Astrocyte (in vitro differentiated cells and primary cell): ENCODE measurements around the gene NAV2.

Experiments
- CTCF ChIP-seq: IDR thresholded peaks from 2 replicates; pipeline ENCODE4 v1.5.1; 2011; ENCODE audit warnings: low read depth, mild to moderate bottlenecking, inconsistent platforms, low read length, moderate library complexity; ENCODE audit not compliant: insufficient read depth
- EZH2 ChIP-seq: IDR thresholded peaks from 2 replicates; pipeline ENCODE4 v1.6.1; 2012; ENCODE audit warnings: mild to moderate bottlenecking, low read length, inconsistent platforms; ENCODE audit not compliant: insufficient read depth

DNA sequence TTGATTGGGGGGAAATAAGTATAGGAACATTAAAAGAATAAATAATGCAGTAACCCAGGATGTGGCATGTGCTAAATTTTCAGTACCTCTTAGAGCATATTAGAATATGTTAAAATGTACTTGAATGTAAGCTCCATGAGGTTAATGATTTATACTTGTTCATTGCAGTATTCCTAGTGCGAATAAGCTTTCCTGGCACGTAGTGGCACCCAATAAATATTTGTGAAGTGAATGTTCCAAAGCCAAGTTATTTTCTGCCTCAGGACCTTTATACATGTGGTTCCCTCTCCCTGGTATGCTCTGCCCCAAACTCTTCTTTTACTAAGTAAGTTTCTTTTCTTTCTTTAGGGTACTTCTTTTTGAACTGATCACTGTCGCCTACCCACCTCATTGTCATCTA is 328.9 kb downstream of the NAV2 start:
- TF ChIP-seq CTCF (no peak), EZH2 (no peak)
